ENCODE measurements around the gene ILDR1. TPM values are rescaled to one million over a fixed set of nuclear protein-coding genes. Genes with fewer than 3 reads are reported as not detected.

ILDR1 gene
- polyA plus RNA-seq, 1 experiment = not detected

GRCh38 chr3:121979246-121979645 lies 42.8 kb downstream of the ILDR1 start:
- Histone ChIP-seq H3K4me3 (ENCODE audit: low read depth, low read length) (no peak overlapping the region), H3K36me3 (ENCODE audit: control insufficient read depth, insufficient read depth, low read length) (no peaks in the 10 kb centered on the region), H3K27me3 (ENCODE audit: control insufficient read depth, insufficient read depth, low read length) (no peaks in the 10 kb centered on the region)
- DNase-seq (ENCODE audit: low read depth) = no peak
- ChIA-PET CTCF (no interaction called here), POLR2A (no interaction called here)
- TF ChIP-seq CTCF (IDR thresholded peaks at IDR 0.05; ENCODE audit: insufficient read depth, low read depth, low read length) = no peak

- no peak overlapping the region for H3K4me3 ChIP-seq (ENCODE audit: low read depth, low read length)
- POLR2A ChIA-PET = no interaction called here
These were observed 45.3 kb downstream of the ILDR1 start for GRCh38 chr3:121976727-121977126.

GRCh38 chr3:121975702-121976302 lies 46.2 kb downstream of the ILDR1 start:
- POLR2A ChIA-PET = no interaction called here
- no peak for TF ChIP-seq CTCF (IDR thresholded peaks at IDR 0.05; ENCODE audit: insufficient read depth, low read depth, low read length)
- H3K4me3 ChIP-seq (ENCODE audit: low read depth, low read length) = no peak overlapping the region
- DNase-seq (ENCODE audit: low read depth) = no peak
- no peaks in the 10 kb centered on the region for H3K27me3 ChIP-seq (ENCODE audit: control insufficient read depth, insufficient read depth, low read length)
- no peaks in the 10 kb centered on the region for H3K36me3 ChIP-seq (ENCODE audit: control insufficient read depth, insufficient read depth, low read length)
- CTCF ChIA-PET = no interaction called here

More at GRCh38 chr3:121976727-121977126, 45.3 kb downstream of the ILDR1 start:
- Histone ChIP-seq H3K36me3 (ENCODE audit: control insufficient read depth, insufficient read depth, low read length) (no peaks in the 10 kb centered on the region), H3K27me3 (ENCODE audit: control insufficient read depth, insufficient read depth, low read length) (no peaks in the 10 kb centered on the region)
- no peak for TF ChIP-seq CTCF (IDR thresholded peaks at IDR 0.05; ENCODE audit: insufficient read depth, low read depth, low read length)
- no peak for DNase-seq (ENCODE audit: low read depth)
- CTCF ChIA-PET = no interaction called here

- no peak for TF ChIP-seq CTCF (IDR thresholded peaks at IDR 0.05; ENCODE audit: insufficient read depth, low read depth, low read length)
- DNase-seq (ENCODE audit: low read depth) = no peak
- CTCF ChIA-PET = no interaction called here
- H3K4me3 ChIP-seq (ENCODE audit: low read depth, low read length) = no peak overlapping the region
- H3K36me3 ChIP-seq (ENCODE audit: control insufficient read depth, insufficient read depth, low read length) = no peaks in the 10 kb centered on the region
- POLR2A ChIA-PET = no interaction called here
- no peaks in the 10 kb centered on the region for H3K27me3 ChIP-seq (ENCODE audit: control insufficient read depth, insufficient read depth, low read length)
These were observed 47.4 kb downstream of the ILDR1 start for GRCh38 chr3:121974601-121975111.

GRCh38 chr3:121970047-121970446 lies 52.0 kb downstream of the ILDR1 start:
- POLR2A ChIA-PET = no interaction called here
- no peak for DNase-seq (ENCODE audit: low read depth)
- H3K27me3 ChIP-seq (ENCODE audit: control insufficient read depth, insufficient read depth, low read length) = no peaks in the 10 kb centered on the region

More at GRCh38 chr3:121970047-121970446, 52.0 kb downstream of the ILDR1 start:
- no peak for TF ChIP-seq CTCF (IDR thresholded peaks at IDR 0.05; ENCODE audit: insufficient read depth, low read depth, low read length)
- no peaks in the 10 kb centered on the region for H3K36me3 ChIP-seq (ENCODE audit: control insufficient read depth, insufficient read depth, low read length)
- CTCF ChIA-PET = no interaction called here
- no peak overlapping the region for H3K4me3 ChIP-seq (ENCODE audit: low read depth, low read length)
